Activated CD4-positive, CD25-positive, alpha-beta regulatory T cell (primary cell): ENCODE results near the gene NEAT1.
A peak's percentile ranks its signal among the peaks of the same experiment; 100 is the strongest.
"Not testable (repeated sequence)": the region's sequence is repeated elsewhere in the genome, so short reads cannot be mapped to it uniquely, and the experiment has no call there.

ENCODE experiments used
- DNase-seq, 4 experiments: peaks; one replicate each; lab custom pipeline; 2025; lab: John Stamatoyannopoulos, UW

NEAT1 gene

GRCh38 chr11:65410936-65411680 is 11.5 kb upstream of the NEAT1 start:
- no peak for DNase-seq

GRCh38 chr11:65411681-65412070 is 10.9 kb upstream of the NEAT1 start:
- DNase-seq, result no peak

- no peak for DNase-seq
Observed at GRCh38 chr11:65412271-65413076, 10.1 kb upstream of the NEAT1 start.

- not testable (repeated sequence) for DNase-seq
Observed at GRCh38 chr11:65413077-65413664, 9.4 kb upstream of the NEAT1 start.

- DNase-seq, result no peak
Observed at GRCh38 chr11:65414776-65415498, 7.7 kb upstream of the NEAT1 start.

GRCh38 chr11:65415499-65416340 is 6.9 kb upstream of the NEAT1 start:
- no peak for DNase-seq

GRCh38 chr11:65416341-65416824 is 6.2 kb upstream of the NEAT1 start:
- DNase-seq, result peak; percentile 85 to 90 (median 88)

- no peak for DNase-seq
Observed at GRCh38 chr11:65416841-65417701, 5.5 kb upstream of the NEAT1 start.

- no peak for DNase-seq
Observed at GRCh38 chr11:65417702-65418430, 4.7 kb upstream of the NEAT1 start.

GRCh38 chr11:65418431-65418680 is 4.2 kb upstream of the NEAT1 start:
- no peak for DNase-seq

GRCh38 chr11:65418681-65419459 is 3.7 kb upstream of the NEAT1 start:
- DNase-seq, result peak; percentile 64 to 77 (median 72)

- DNase-seq, result no peak
Observed at GRCh38 chr11:65419460-65419771, 3.2 kb upstream of the NEAT1 start.

GRCh38 chr11:65419772-65420481 is 2.7 kb upstream of the NEAT1 start:
- DNase-seq, result peak in 2 of 4 experiments; percentile 19 to 25

GRCh38 chr11:65420506-65420905 is 2.1 kb upstream of the NEAT1 start:
- DNase-seq, result no peak

GRCh38 chr11:65420979-65421793 is 1.4 kb upstream of the NEAT1 start:
- DNase-seq, result peak; percentile 63 to 83 (median 73)

GRCh38 chr11:65421794-65422632 is 585 bp upstream of the NEAT1 start:
- peak; percentile 82 to 88 (median 86) for DNase-seq
